GM10248 (cell line): ENCODE data around the gene PSIP1.

Experiments used
- CTCF ChIA-PET: fragments of 300-600 bp; sonication (Branson Sonifier 250); formaldehyde crosslinking; extraction: SDS; loops from one replicate; lab custom pipeline; 2021; ENCODE audit warnings: antibody characterized with exemption; lab: Yijun Ruan, JAX
- POLR2A ChIA-PET: fragments of 350-650 bp; sonication (Branson Sonifier 250); formaldehyde crosslinking; extraction: SDS; loops from one replicate; lab custom pipeline; 2020; ENCODE audit warnings: antibody characterized with exemption; lab: Yijun Ruan, JAX
- DNase-seq: peaks from one replicate; pipeline ENCODE4 v3.0.0; 2012; ENCODE audit errors: extremely low spot score
- CTCF ChIP-seq: IDR thresholded peaks from 2 replicates; pipeline ENCODE4 v1.5.1; 2012; ENCODE audit warnings: mild to moderate bottlenecking, low read depth; ENCODE audit errors: extremely low read depth, missing control alignments, control extremely low read depth

PSIP1 gene

GRCh38 chr9:15498246-15498995 is 12.3 kb downstream of the PSIP1 start:
- no peak for TF ChIP-seq CTCF
- DNase-seq, result no peak
- ChIA-PET CTCF (interaction anchor here (0.8 to 1.6 kb wide), 2 partner anchors 7 to 14 kb away, joined by 3 to 5 read pairs; no protein-coding TSS in a partner anchor), POLR2A (interaction anchor here (1.3 kb wide), 1 partner anchor 13 kb away, joined by 3 read pairs; the partner anchor contains the start of gene PSIP1)

GRCh38 chr9:15492485-15493150 is 18.2 kb downstream of the PSIP1 start:
- TF ChIP-seq CTCF, result no peak
- CTCF ChIA-PET, result interaction anchor here (1.4 kb wide), 1 partner anchor 20 kb away, joined by 3 read pairs; no protein-coding TSS in a partner anchor
- POLR2A ChIA-PET, result no interaction called here
- DNase-seq, result no peak

GRCh38 chr9:15491950-15492349 is 18.8 kb downstream of the PSIP1 start:
- ChIA-PET POLR2A (no interaction called here), CTCF (interaction anchor here (1.4 kb wide), 1 partner anchor 21 kb away, joined by 3 read pairs; no protein-coding TSS in a partner anchor)
- no peak for TF ChIP-seq CTCF
- no peak for DNase-seq

GRCh38 chr9:15485836-15486666 is 24.7 kb downstream of the PSIP1 start:
- CTCF ChIA-PET, result interaction anchor here (1.0 kb wide), 1 partner anchor 17 kb away, joined by 3 read pairs; no protein-coding TSS in a partner anchor
- POLR2A ChIA-PET, result no interaction called here
- DNase-seq, result no peak
- TF ChIP-seq CTCF, result peak; percentile 38

- ChIA-PET POLR2A (interaction anchor here (0.7 kb wide), 1 partner anchor 9 kb away, joined by 4 read pairs; no protein-coding TSS in a partner anchor), CTCF (interaction anchor here (1.0 kb wide), 1 partner anchor 15 kb away, joined by 5 read pairs; no protein-coding TSS in a partner anchor)
- DNase-seq, result no peak
- TF ChIP-seq CTCF, result no peak
Observed at GRCh38 chr9:15484802-15485201, 26.0 kb downstream of the PSIP1 start.
